Measurements from ENCODE around the gene CYP26C1. TPM values are rescaled to one million over a fixed set of nuclear protein-coding genes. Genes with fewer than 3 reads are reported as not detected.

CYP26C1 gene
- total RNA-seq, 1 experiment from 2014 or later = 0.46 TPM

GRCh38 chr10:93071177-93071472 lies 10.5 kb downstream of the CYP26C1 start:
- intact Hi-C loops (cut with micrococcal nuclease; ENCODE audit: unreplicated experiment) = loop anchor here (5.0 to 10.0 kb wide), 3 partner anchors 64 to 444 kb away; no protein-coding TSS in a partner anchor
- Histone ChIP-seq H3K9me3 (ENCODE audit: insufficient read depth, low read depth) (no peaks in the 10 kb centered on the region), H3K36me3 (ENCODE audit: low read depth) (no peaks in the 10 kb centered on the region), H2AFZ (no peak overlapping the region), H4K20me1 (ENCODE audit: insufficient read depth) (no peaks in the 10 kb centered on the region), H3K9me2 (ENCODE audit: insufficient read depth) (no peaks in the 10 kb centered on the region), H3K4me2 (peak overlapping the region; percentile 19; the same call in 1 of the 2 replicates), H3K79me2 (ENCODE audit: low read depth) (no peaks in the 10 kb centered on the region), H3K4me3 (no peak overlapping the region), H3F3A (ENCODE audit: insufficient read depth, low read depth) (no peaks in the 10 kb centered on the region), H3K4me1 (replicated peaks; ENCODE audit: insufficient read depth) (peaks cover 23% of the 10 kb centered on the region; the same call in 1 of the 2 replicates), H3K27ac (no peak overlapping the region), H3K27me3 (ENCODE audit: insufficient read depth, low read depth) (no peaks in the 10 kb centered on the region)
- POLR2A ChIA-PET (ENCODE audit: unreplicated experiment) = interaction anchor here (1.0 kb wide), 1 partner anchor 480 kb away, joined by 8 read pairs; no protein-coding TSS in a partner anchor
- no peak for DNase-seq
- CTCF ChIA-PET = no interaction called here
- TF ChIP-seq CTCF (conservative IDR thresholded peaks at IDR 0.05) = no peak
- TF ChIP-seq EZH2 (IDR thresholded peaks at IDR 0.05; ENCODE audit: low read depth) = no peak
- BruUV-seq (replicated peaks) = no TSS peak

GRCh38 chr10:93071674-93072224 lies 11.2 kb downstream of the CYP26C1 start:
- intact Hi-C loops (cut with micrococcal nuclease; ENCODE audit: unreplicated experiment) = loop anchor here (5.0 to 10.0 kb wide), 3 partner anchors 64 to 443 kb away; no protein-coding TSS in a partner anchor
- no peaks in the 10 kb centered on the region for H3F3A ChIP-seq (ENCODE audit: insufficient read depth, low read depth)
- peak overlapping the region; percentile 73 for H3K4me3 ChIP-seq
- no peaks in the 10 kb centered on the region for H3K79me2 ChIP-seq (ENCODE audit: low read depth)
- POLR2A ChIA-PET (ENCODE audit: unreplicated experiment) = no interaction called here
- peak overlapping the region; percentile 81 for H2AFZ ChIP-seq
- BruUV-seq (replicated peaks) = no TSS peak
- peaks cover 23% of the 10 kb centered on the region; the same call in 1 of the 2 replicates for H3K4me1 ChIP-seq (replicated peaks; ENCODE audit: insufficient read depth)
- peak overlapping the region; percentile 61 for H3K27ac ChIP-seq
- CTCF ChIA-PET = no interaction called here
- peak overlapping the region; percentile 92 for H3K4me2 ChIP-seq
- no peak for TF ChIP-seq CTCF (conservative IDR thresholded peaks at IDR 0.05)
- TF ChIP-seq EZH2 (IDR thresholded peaks at IDR 0.05; ENCODE audit: low read depth) = no peak
- no peaks in the 10 kb centered on the region for H3K36me3 ChIP-seq (ENCODE audit: low read depth)
- peak; percentile 74 to 76 for DNase-seq
- H3K27me3 ChIP-seq (ENCODE audit: insufficient read depth, low read depth) = no peaks in the 10 kb centered on the region
- no peaks in the 10 kb centered on the region for H3K9me2 ChIP-seq (ENCODE audit: insufficient read depth)
- H3K9me3 ChIP-seq (ENCODE audit: insufficient read depth, low read depth) = no peaks in the 10 kb centered on the region
- H4K20me1 ChIP-seq (ENCODE audit: insufficient read depth) = no peaks in the 10 kb centered on the region

- no peaks in the 10 kb centered on the region for H3K9me2 ChIP-seq (ENCODE audit: insufficient read depth)
- no peaks in the 10 kb centered on the region for H3K79me2 ChIP-seq (ENCODE audit: low read depth)
- H3K4me2 ChIP-seq = peak overlapping the region; percentile 92
- H3K9me3 ChIP-seq (ENCODE audit: insufficient read depth, low read depth) = no peaks in the 10 kb centered on the region
- intact Hi-C loops (cut with micrococcal nuclease; ENCODE audit: unreplicated experiment) = loop anchor here (5.0 to 10.0 kb wide), 3 partner anchors 65 to 443 kb away; no protein-coding TSS in a partner anchor
- BruUV-seq (replicated peaks) = no TSS peak
- H4K20me1 ChIP-seq (ENCODE audit: insufficient read depth) = no peaks in the 10 kb centered on the region
- H3K27me3 ChIP-seq (ENCODE audit: insufficient read depth, low read depth) = no peaks in the 10 kb centered on the region
- no peaks in the 10 kb centered on the region for H3K36me3 ChIP-seq (ENCODE audit: low read depth)
- peak overlapping the region; percentile 73 for H3K4me3 ChIP-seq
- ChIA-PET CTCF (no interaction called here), POLR2A (ENCODE audit: unreplicated experiment) (interaction anchor here (0.6 kb wide), 1 partner anchor 212 kb away, joined by 3 read pairs; no protein-coding TSS in a partner anchor)
- peaks cover 23% of the 10 kb centered on the region; the same call in 1 of the 2 replicates for H3K4me1 ChIP-seq (replicated peaks; ENCODE audit: insufficient read depth)
- H3K27ac ChIP-seq = peak overlapping the region; percentile 61
- peak overlapping the region; percentile 81 for H2AFZ ChIP-seq
- no peak for DNase-seq
- TF ChIP-seq EZH2 (IDR thresholded peaks at IDR 0.05; ENCODE audit: low read depth) (no peak), CTCF (conservative IDR thresholded peaks at IDR 0.05) (no peak)
- no peaks in the 10 kb centered on the region for H3F3A ChIP-seq (ENCODE audit: insufficient read depth, low read depth)
Measured at GRCh38 chr10:93072225-93072712, 11.7 kb downstream of the CYP26C1 start.

Data from PC-9 (cell line).